IMR-90 (cell line): ENCODE data around the gene PPARG. TPM values are rescaled to one million over a fixed set of nuclear protein-coding genes. Genes with fewer than 3 reads are reported as not detected.

Experiments used
- ATAC-seq: fragments of 200-7000 bp; cut with Tn5 transposase; 2 replicates; pipeline ENCODE4 v1.9.1; 2020; ENCODE audit warnings: low read depth, mild to moderate bottlenecking, moderate library complexity
- BruUV-seq: library from RNA; stranded (reverse); fragments of 400-500 nt; replicated peaks from 2 replicates; lab custom pipeline; 2021; lab: Mats Ljungman, UMichigan
- CTCF ChIA-PET: fragments of 300-600 bp; formaldehyde crosslinking; extraction: SDS; loops from one replicate; lab custom pipeline; 2021; ENCODE audit warnings: antibody characterized with exemption; lab: Yijun Ruan, JAX
- POLR2A ChIA-PET: fragments of 300-600 bp; sonication (Branson Sonifier 250); formaldehyde crosslinking; loops from one replicate; lab custom pipeline; 2022; ENCODE audit warnings: antibody characterized with exemption; ENCODE audit not compliant: unreplicated experiment; lab: Charles Lee
- DNase-seq: peaks from one replicate; pipeline ENCODE4 v3.0.0; 2013
- H2AFZ ChIP-seq: replicated peaks from 2 replicates; pipeline ENCODE3; 2013; ENCODE audit warnings: low read length, mild to moderate bottlenecking; ENCODE audit not compliant: poor library complexity
- H2AK5ac ChIP-seq: 2 replicates; pipeline ENCODE4 v1.6.1; 2013; ENCODE audit warnings: low read depth, low read length, inconsistent platforms
- H2AK9ac ChIP-seq: replicated peaks from 2 replicates; pipeline ENCODE3; 2013; ENCODE audit warnings: mild to moderate bottlenecking, low read depth, low read length, moderate library complexity; ENCODE audit not compliant: poor library complexity
- H2BK120ac ChIP-seq: 2 replicates; pipeline ENCODE4 v1.6.1; 2013; ENCODE audit warnings: low read depth, low read length, inconsistent platforms
- H2BK15ac ChIP-seq: 3 replicates; pipeline ENCODE4 v1.6.1; 2013; ENCODE audit warnings: low read depth, low read length, inconsistent platforms
- H2BK20ac ChIP-seq: 2 replicates; pipeline ENCODE4 v1.6.1; 2013; ENCODE audit warnings: low read depth, mild to moderate bottlenecking, inconsistent platforms, low read length, moderate library complexity
- H2BK5ac ChIP-seq: 2 replicates; pipeline ENCODE4 v1.6.1; 2013; ENCODE audit warnings: mild to moderate bottlenecking, low read depth, low read length, inconsistent platforms; ENCODE audit not compliant: poor library complexity, severe bottlenecking
- H3K14ac ChIP-seq: replicated peaks from 2 replicates; pipeline ENCODE4 v1.6.1; 2013; ENCODE audit warnings: low read depth, low read length, inconsistent platforms
- H3K18ac ChIP-seq: 2 replicates; pipeline ENCODE4 v1.6.1; 2013; ENCODE audit warnings: low read depth, low read length, control low read depth
- H3K23ac ChIP-seq: 2 replicates; pipeline ENCODE4 v1.6.1; 2013; ENCODE audit warnings: low read depth, low read length, inconsistent platforms
- H3K27ac ChIP-seq: 2 replicates; pipeline ENCODE4 v1.5.1; 2013; ENCODE audit warnings: mild to moderate bottlenecking, control low read depth, low read length; ENCODE audit not compliant: insufficient read depth
- H3K27me3 ChIP-seq: 2 replicates; pipeline ENCODE4 v1.6.1; 2013; ENCODE audit warnings: low read length; ENCODE audit not compliant: control insufficient read depth, insufficient read depth
- H3K36me3 ChIP-seq: 2 replicates; pipeline ENCODE4 v1.6.1; 2013; ENCODE audit warnings: low read length, mixed read lengths; ENCODE audit not compliant: control insufficient read depth, insufficient read depth
- H3K4ac ChIP-seq: 2 replicates; pipeline ENCODE4 v1.6.1; 2013; ENCODE audit warnings: low read depth, low read length, inconsistent platforms
- H3K4me1 ChIP-seq: 2 replicates; pipeline ENCODE4 v1.6.1; 2013; ENCODE audit warnings: low read length, mixed read lengths; ENCODE audit not compliant: control insufficient read depth, insufficient read depth
- H3K4me2 ChIP-seq: 2 replicates; pipeline ENCODE4 v1.6.1; 2013; ENCODE audit warnings: low read depth, mild to moderate bottlenecking, control low read depth, low read length, moderate library complexity
- H3K4me3 ChIP-seq: 2 replicates; pipeline ENCODE4 v1.5.1; 2013; ENCODE audit warnings: low read depth, mild to moderate bottlenecking, control low read depth, low read length, moderate library complexity; ENCODE audit not compliant: insufficient read depth
- H3K56ac ChIP-seq: 2 replicates; pipeline ENCODE4 v1.6.1; 2013; ENCODE audit warnings: low read length, inconsistent platforms; ENCODE audit not compliant: insufficient read depth; ENCODE audit errors: extremely low read depth
- H3K79me1 ChIP-seq, 2 experiments: 2 replicates each; pipeline ENCODE4 v1.6.1; 2013; ENCODE audit warnings: low read length in 2 of 2, inconsistent platforms in 1 of 2, low read depth in 1 of 2
- H3K9ac ChIP-seq: 2 replicates; pipeline ENCODE4 v1.6.1; 2013; ENCODE audit warnings: low read depth, low read length, control low read depth
- H3K9me1 ChIP-seq: 2 replicates; pipeline ENCODE4 v1.6.1; 2013; ENCODE audit warnings: low read length, inconsistent platforms; ENCODE audit not compliant: insufficient read depth
- H3K9me3 ChIP-seq: 2 replicates; pipeline ENCODE4 v1.6.1; 2013; ENCODE audit warnings: low read length; ENCODE audit not compliant: control insufficient read depth, insufficient read depth
- H4K20me1 ChIP-seq: 2 replicates; pipeline ENCODE4 v1.6.1; 2013; ENCODE audit warnings: low read length, inconsistent platforms; ENCODE audit not compliant: insufficient read depth
- H4K5ac ChIP-seq: 2 replicates; pipeline ENCODE4 v1.6.1; 2013; ENCODE audit warnings: mild to moderate bottlenecking, low read depth, low read length, control low read depth
- H4K8ac ChIP-seq, 2 experiments: 2 replicates each; pipeline ENCODE4 v1.6.1; 2013; ENCODE audit warnings: low read depth in 2 of 2, low read length in 2 of 2, control low read depth in 1 of 2, inconsistent platforms in 1 of 2
- H4K91ac ChIP-seq: 2 replicates; pipeline ENCODE4 v1.6.1; 2013; ENCODE audit warnings: low read depth, low read length, inconsistent platforms; ENCODE audit not compliant: insufficient read depth
- CEBPB ChIP-seq: IDR thresholded peaks from 2 replicates; pipeline ENCODE4 v1.6.1; 2012; ENCODE audit warnings: low read depth, low read length, improper control_type of control experiment
- CHD1 ChIP-seq: IDR thresholded peaks from 2 replicates; pipeline ENCODE4 v1.6.1; 2012; ENCODE audit warnings: low read depth, low read length, improper control_type of control experiment
- CTCF ChIP-seq: conservative IDR thresholded peaks from 2 replicates; pipeline ENCODE4 v1.5.1; 2012; ENCODE audit warnings: mild to moderate bottlenecking, low read depth, low read length, improper control_type of control experiment
- ELK1 ChIP-seq: fragments of 150-350 bp; IDR thresholded peaks from 2 replicates; pipeline ENCODE4 v1.6.1; 2016; ENCODE audit warnings: low read depth, mild to moderate bottlenecking, low read length, moderate library complexity, borderline replicate concordance
- FOS ChIP-seq: fragments of 150-350 bp; IDR thresholded peaks from 2 replicates; pipeline ENCODE4 v1.6.1; 2016; ENCODE audit warnings: low read depth, low read length
- MAZ ChIP-seq: IDR thresholded peaks from 2 replicates; pipeline ENCODE4 v1.6.1; 2012; ENCODE audit warnings: low read depth, mild to moderate bottlenecking, low read length, improper control_type of control experiment, moderate library complexity, borderline replicate concordance
- MXI1 ChIP-seq: IDR thresholded peaks from 2 replicates; pipeline ENCODE4 v1.6.1; 2012; ENCODE audit warnings: low read depth, mild to moderate bottlenecking, low read length, moderate library complexity, borderline replicate concordance
- NFE2L2 ChIP-seq: fragments of 150-350 bp; IDR thresholded peaks from 2 replicates; pipeline ENCODE4 v1.6.1; 2016; ENCODE audit warnings: low read depth, mild to moderate bottlenecking, low read length
- POLR2A ChIP-seq: IDR thresholded peaks from 2 replicates; pipeline ENCODE4 v1.6.1; 2012; ENCODE audit warnings: mild to moderate bottlenecking, low read depth, low read length
- RAD21 ChIP-seq: IDR thresholded peaks from 2 replicates; pipeline ENCODE4 v1.6.1; 2012; ENCODE audit warnings: low read length, improper control_type of control experiment
- RFX5 ChIP-seq: IDR thresholded peaks from 2 replicates; pipeline ENCODE4 v1.8.0; 2012; ENCODE audit warnings: low read depth, mild to moderate bottlenecking, low read length, moderate library complexity
- SMC3 ChIP-seq: fragments of 150-350 bp; IDR thresholded peaks from 2 replicates; pipeline ENCODE4 v1.6.1; 2016; ENCODE audit warnings: low read depth, mild to moderate bottlenecking, antibody characterized with exemption, low read length, moderate library complexity
- USF2 ChIP-seq: fragments of 150-350 bp; IDR thresholded peaks from 2 replicates; pipeline ENCODE4 v1.6.1; 2017; ENCODE audit warnings: mild to moderate bottlenecking, antibody characterized with exemption, low read length, low read depth
- WGBS, 2 experiments: methylation state at CpG; one replicate each; pipeline versions ENCODE4 v1.1.5 to v1.1.7; 2013; ENCODE audit warnings: missing lambda C conversion rate in 2 of 2; ENCODE audit not compliant: insufficient read length in 1 of 2; ENCODE audit errors: extremely low coverage in 2 of 2; 5-methylcytosine and 5-hydroxymethylcytosine counted together
- dilution Hi-C: fragments of 300-500 bp; cut with HindIII; formaldehyde crosslinking; loops from one replicate; pipeline ENCODE4 v1.14.3; 2018; ENCODE audit warnings: low sequenced_read_pairs; ENCODE audit not compliant: unreplicated experiment
- in situ Hi-C: fragments of 300-500 bp; cut with MboI; formaldehyde crosslinking; loops from 3 replicates; pipeline ENCODE4 v1.14.3; 2019; ENCODE audit warnings: low sequenced_read_pairs, inconsistent platforms, mixed read lengths
- intact Hi-C: fragments of 100-400 bp; cut with micrococcal nuclease; formaldehyde crosslinking; loops from 2 replicates; pipeline ENCODE4 v1.10.0; 2022
- polyA plus RNA-seq, 3 experiments: library from polyadenylated mRNA; depleted of rRNA; stranded (reverse); fragments of >200 nt; gene quantifications; 2 replicates each; pipeline ENCODE4 v1.2.3, GENCODE V29; 2012; ENCODE audit warnings: low replicate concordance in 1 of 3
- total RNA-seq: library from RNA; depleted of rRNA; stranded (reverse); fragments of >200 nt; gene quantifications from 2 replicates; pipeline ENCODE4 v1.2.3, GENCODE V29; 2012

Gene PPARG
- total and polyA plus RNA-seq, 2 of the 4 experiments (the other 2 are of a cell fraction) = 11.2 to 23.8 TPM

- H3K4me2 ChIP-seq = no peak overlapping the region
- DNase-seq = no peak
- TF ChIP-seq CHD1 = no peak
- no peak for TF ChIP-seq NFE2L2
- TF ChIP-seq FOS = no peak
- no peak for TF ChIP-seq CTCF
- TF ChIP-seq RFX5 = no peak
- TF ChIP-seq CEBPB = no peak
- no peak for TF ChIP-seq ELK1
- TF ChIP-seq USF2 = no peak
- no peak for TF ChIP-seq MAZ
- no peak for TF ChIP-seq POLR2A
- no peak for TF ChIP-seq MXI1
- no peak for TF ChIP-seq SMC3
- no peak for TF ChIP-seq RAD21
- H2AK5ac ChIP-seq = no peak overlapping the region
- intact Hi-C loops (no loop called here), dilution Hi-C loops (no loop called here), in situ Hi-C loops (no loop called here)
- no peak overlapping the region for H2AFZ ChIP-seq
- no peaks in the 10 kb centered on the region for H3K9me3 ChIP-seq
- H3K4me1 ChIP-seq = peaks cover 2% of the 10 kb centered on the region
- no peaks in the 10 kb centered on the region for H3K27me3 ChIP-seq
- no CpG with 5 or more reads among the region's 2 CpGs for WGBS, 2 experiments
- no peak overlapping the region for H4K5ac ChIP-seq
- no peak overlapping the region for H3K9ac ChIP-seq
- H2BK5ac ChIP-seq = no peak overlapping the region
- H2BK15ac ChIP-seq = no peak overlapping the region
- POLR2A ChIA-PET = no interaction called here
- no peak overlapping the region for H4K91ac ChIP-seq
- no peak overlapping the region for H3K4ac ChIP-seq
- H4K20me1 ChIP-seq = no peaks in the 10 kb centered on the region
- H2BK20ac ChIP-seq = no peak overlapping the region
- BruUV-seq = no TSS peak
- no peak overlapping the region for H4K8ac ChIP-seq
- H2BK120ac ChIP-seq = no peak overlapping the region
- ATAC-seq = no peak
- H3K9me1 ChIP-seq = peaks cover 16% of the 10 kb centered on the region
- no peak overlapping the region for H3K14ac ChIP-seq
- no peak overlapping the region for H2AK9ac ChIP-seq
- no peak overlapping the region for H3K4me3 ChIP-seq
- no peaks in the 10 kb centered on the region for H3K36me3 ChIP-seq
- no peak overlapping the region for H3K18ac ChIP-seq
- CTCF ChIA-PET = no interaction called here
- no peak overlapping the region for H3K23ac ChIP-seq
- peaks cover 26 to 49% of the 10 kb centered on the region in 2 experiments for H3K79me1 ChIP-seq
- H3K56ac ChIP-seq = no peak overlapping the region
- no peak overlapping the region for H3K27ac ChIP-seq
These were observed 12.2 kb downstream of the PPARG start for GRCh38 chr3:12301031-12301430.
